Occipital lobe (tissue), 2 donors: ENCODE data around the gene CCS. TPM values are rescaled to one million over a fixed set of nuclear protein-coding genes. Genes with fewer than 3 reads are reported as not detected.

Experiments used
- small RNA-seq: library from RNA; depleted of rRNA; stranded (forward); fragments of <200 nt; gene quantifications from one replicate; pipeline ENCODE3, GENCODE V24; 2014
- total RNA-seq: library from RNA; depleted of rRNA; stranded (reverse); fragments of >200 nt; gene quantifications from one replicate; pipeline ENCODE4 v1.2.3, GENCODE V29; 2014

Gene CCS
- total RNA-seq, 1 donor from 2014 or later: 22.0 TPM

Small RNA genes lying within 50 kb of the gene (small RNA-seq; reads per million reads assigned to genes)
- not detected for gene RNU4-39P

Other genes with a start within 250 kb of the CCS start
- 17.6 TPM for gene BRMS1, start 248.1 kb upstream of the CCS start, total RNA-seq
- gene B4GAT1, start 245.6 kb upstream of the CCS start, total RNA-seq: 63.2 TPM
- 1.4 TPM for gene SLC29A2, start 221.4 kb upstream of the CCS start, total RNA-seq
- gene NPAS4, start 172.2 kb upstream of the CCS start, total RNA-seq: 0.16 TPM
- gene MRPL11, start 154.3 kb upstream of the CCS start, total RNA-seq: 13.9 TPM
- 19.5 TPM for gene PELI3, start 126.3 kb upstream of the CCS start, total RNA-seq
- 35.2 TPM for gene DPP3, start 112.8 kb upstream of the CCS start, total RNA-seq
- gene BBS1, start 82.5 kb upstream of the CCS start, total RNA-seq: 43.2 TPM
- gene ZDHHC24, start 47.1 kb upstream of the CCS start, total RNA-seq: 5.1 TPM
- gene ACTN3, start 46.3 kb upstream of the CCS start, total RNA-seq: not detected
- gene CTSF, start 24.6 kb upstream of the CCS start, total RNA-seq: 39.1 TPM
- 0.62 TPM for gene CCDC87, start 122 bp upstream of the CCS start, total RNA-seq
- 31.8 TPM for gene RBM14, start 23.4 kb downstream of the CCS start, total RNA-seq
- 133 TPM for gene RBM4, start 45.5 kb downstream of the CCS start, total RNA-seq
- gene RBM4B, start 84.7 kb downstream of the CCS start, total RNA-seq: 94.5 TPM
- 105 TPM for gene SPTBN2, start 136.0 kb downstream of the CCS start, total RNA-seq